OCI-LY3 (cell line): ENCODE data around the gene WDR70.

Experiments
- CTCF ChIP-seq: fragments of 200-600, 300-600 bp; sonication (generic); IDR thresholded peaks from 2 replicates; pipeline ENCODE4 v1.5.1; 2014; ENCODE audit warnings: antibody characterized with exemption, low read length, low read depth
- EZH2phosphoT487 ChIP-seq: fragments of 200-600 bp; shearing (Covaris generic); IDR thresholded peaks from 2 replicates; pipeline ENCODE4 v1.6.1; 2018; ENCODE audit warnings: antibody characterized with exemption, mixed run types, low read depth

- TF ChIP-seq CTCF (no peak), EZH2phosphoT487 (no peak)
Measured at GRCh38 chr5:37740331-37741066, 361.4 kb downstream of the WDR70 start.
